Bronchial epithelial cell (primary cell): Measurements from ENCODE around the gene PRDM15. TPM values are rescaled to one million over a fixed set of nuclear protein-coding genes. Genes with fewer than 3 reads are reported as not detected.

ENCODE experiments used
- DNase-seq: peaks from one replicate; pipeline ENCODE4 v3.0.0-alpha.2; 2010; ENCODE audit warnings: low read depth
- FAIRE-seq: peaks from 2 replicates; lab custom pipeline; 2011; peaks lifted over from hg19 to GRCh38; lab: Jason Lieb, UNC
- H3K27me3 ChIP-seq: 2 replicates; pipeline ENCODE4 v1.5.1; 2011; ENCODE audit warnings: low read length; ENCODE audit not compliant: control insufficient read depth, insufficient read depth
- H3K36me3 ChIP-seq: 2 replicates; pipeline ENCODE4 v1.5.1; 2011; ENCODE audit warnings: low read length; ENCODE audit not compliant: control insufficient read depth, insufficient read depth
- H3K4me3 ChIP-seq: 2 replicates; pipeline ENCODE4 v1.5.1; 2011; ENCODE audit warnings: mild to moderate bottlenecking, low read depth, low read length, control low read depth
- total RNA-seq: library from RNA; depleted of rRNA; stranded (reverse); fragments of >200 nt; gene quantifications from 2 replicates; pipeline ENCODE4 v1.2.1, GENCODE V29; 2014
- TF ChIP-seq, protein P1 (sequence below): IDR thresholded peaks from 2 replicates; pipeline ENCODE4 v1.5.1; 2011; ENCODE audit warnings: mild to moderate bottlenecking, moderate library complexity, low read length, control low read depth, inconsistent platforms; ENCODE audit not compliant: insufficient read depth, severe bottlenecking

PRDM15 gene
- total RNA-seq, 1 donor from 2014 or later, result 6.1 TPM

DNA sequence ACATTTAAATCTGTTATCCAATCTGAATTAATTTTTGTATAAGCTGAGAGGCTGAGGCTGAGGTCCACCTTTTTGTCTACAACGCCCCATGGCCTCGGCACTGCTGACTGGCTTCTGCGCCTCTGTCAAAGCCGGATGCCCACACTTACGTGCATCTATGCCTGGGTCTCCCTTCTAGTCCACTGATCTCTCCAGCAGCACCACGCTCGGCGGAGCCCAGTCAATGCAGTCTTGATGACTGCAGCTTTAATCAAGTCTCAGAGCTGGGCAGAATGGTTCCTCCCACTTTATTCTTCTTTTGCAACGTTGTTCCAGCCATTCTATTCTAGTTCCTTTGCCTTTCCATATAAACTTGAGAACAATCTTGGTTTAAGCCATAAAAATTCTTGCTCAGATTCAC lies 9.4 kb downstream of the PRDM15 start:
- TF ChIP-seq, protein P1, sequence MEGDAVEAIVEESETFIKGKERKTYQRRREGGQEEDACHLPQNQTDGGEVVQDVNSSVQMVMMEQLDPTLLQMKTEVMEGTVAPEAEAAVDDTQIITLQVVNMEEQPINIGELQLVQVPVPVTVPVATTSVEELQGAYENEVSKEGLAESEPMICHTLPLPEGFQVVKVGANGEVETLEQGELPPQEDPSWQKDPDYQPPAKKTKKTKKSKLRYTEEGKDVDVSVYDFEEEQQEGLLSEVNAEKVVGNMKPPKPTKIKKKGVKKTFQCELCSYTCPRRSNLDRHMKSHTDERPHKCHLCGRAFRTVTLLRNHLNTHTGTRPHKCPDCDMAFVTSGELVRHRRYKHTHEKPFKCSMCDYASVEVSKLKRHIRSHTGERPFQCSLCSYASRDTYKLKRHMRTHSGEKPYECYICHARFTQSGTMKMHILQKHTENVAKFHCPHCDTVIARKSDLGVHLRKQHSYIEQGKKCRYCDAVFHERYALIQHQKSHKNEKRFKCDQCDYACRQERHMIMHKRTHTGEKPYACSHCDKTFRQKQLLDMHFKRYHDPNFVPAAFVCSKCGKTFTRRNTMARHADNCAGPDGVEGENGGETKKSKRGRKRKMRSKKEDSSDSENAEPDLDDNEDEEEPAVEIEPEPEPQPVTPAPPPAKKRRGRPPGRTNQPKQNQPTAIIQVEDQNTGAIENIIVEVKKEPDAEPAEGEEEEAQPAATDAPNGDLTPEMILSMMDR, result no peak
- Histone ChIP-seq H3K27me3 (no peaks in the 10 kb centered on the region), H3K4me3 (no peak overlapping the region), H3K36me3 (peaks cover 2% of the 10 kb centered on the region)
- no peak for FAIRE-seq
- DNase-seq, result no peak

DNA sequence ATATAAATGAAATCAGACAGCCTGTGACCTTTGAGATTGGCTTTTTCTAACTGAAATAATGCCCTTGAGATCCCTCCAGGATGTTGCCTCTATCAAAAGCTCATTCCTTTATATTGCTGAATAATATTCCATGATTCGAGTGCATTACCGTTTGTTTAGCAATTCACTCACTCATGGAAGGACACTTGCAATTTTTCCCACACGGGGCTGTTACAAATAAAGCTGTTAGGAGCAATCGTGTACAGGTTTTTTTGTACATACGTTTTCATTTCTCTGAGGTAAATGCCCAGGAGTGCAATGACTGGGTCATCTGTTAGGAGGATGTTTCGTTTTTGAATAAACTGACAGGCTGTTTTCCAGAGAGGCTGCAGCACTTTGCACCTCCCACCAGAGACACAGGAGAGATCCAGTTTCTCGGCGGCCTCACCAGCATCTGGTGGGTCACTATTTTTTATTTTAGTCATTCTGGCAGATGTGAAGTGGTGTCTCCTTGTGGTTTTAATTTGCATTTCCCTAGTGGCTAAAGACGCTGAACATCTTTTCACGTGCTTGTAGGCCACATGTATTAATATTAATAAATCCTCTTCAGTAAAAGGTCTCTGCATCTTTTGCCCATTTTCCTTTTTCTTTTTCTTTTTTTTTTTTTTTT lies 11.0 kb downstream of the PRDM15 start:
- TF ChIP-seq, protein P1, result no peak
- Histone ChIP-seq H3K27me3 (no peaks in the 10 kb centered on the region), H3K36me3 (peaks cover 2% of the 10 kb centered on the region), H3K4me3 (no peak overlapping the region)
- DNase-seq (no peak), FAIRE-seq (no peak)

DNA sequence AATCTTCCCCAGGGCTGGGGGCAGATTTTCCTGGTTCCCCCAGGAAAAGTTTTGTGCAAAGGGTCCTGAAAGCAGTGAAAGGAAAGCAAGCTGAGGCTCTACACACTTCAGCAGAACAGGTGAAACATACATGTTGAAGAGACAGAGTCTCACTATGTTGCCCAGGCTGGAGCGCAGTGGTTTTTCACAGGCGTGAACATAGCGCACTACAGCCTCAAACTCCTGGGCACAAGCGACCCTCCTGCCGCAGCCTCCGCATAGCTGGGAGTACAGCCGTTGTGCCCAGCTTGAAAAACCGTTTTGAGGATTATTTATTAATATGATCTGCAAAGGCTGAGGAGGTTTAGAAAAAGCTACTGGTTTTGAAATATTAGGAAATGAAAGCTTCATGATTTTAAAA lies 11.8 kb downstream of the PRDM15 start:
- FAIRE-seq (no peak), DNase-seq (no peak)
- no peaks in the 10 kb centered on the region for H3K27me3 ChIP-seq
- no peak overlapping the region for H3K4me3 ChIP-seq
- TF ChIP-seq, protein P1, result no peak
- H3K36me3 ChIP-seq, result peaks cover 2% of the 10 kb centered on the region

DNA sequence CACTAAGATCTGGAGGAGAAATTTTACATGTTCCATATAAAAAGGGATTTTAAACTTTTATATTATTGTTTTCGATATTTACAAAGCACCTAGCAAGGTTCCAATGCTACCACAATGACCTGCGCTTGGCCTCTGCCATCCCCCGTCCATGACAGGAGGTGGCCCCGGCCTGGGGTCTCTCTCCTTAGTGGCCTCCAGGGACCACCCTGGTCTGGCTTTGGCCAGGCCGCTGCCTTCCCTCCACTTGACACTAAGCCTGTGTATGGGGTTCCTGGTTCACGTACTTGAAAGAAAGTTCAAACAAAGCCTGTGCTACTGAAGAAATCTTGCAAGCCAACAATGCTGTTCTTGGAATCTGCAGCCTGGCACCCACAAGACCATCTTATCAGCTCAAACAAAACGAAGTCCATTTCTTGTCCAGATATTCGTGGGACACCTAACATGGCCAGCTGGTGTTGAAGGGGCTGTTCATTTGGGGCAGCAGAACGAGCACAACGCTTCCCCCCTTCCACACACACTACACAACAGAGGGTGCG lies 12.8 kb downstream of the PRDM15 start:
- FAIRE-seq, result no peak

DNA sequence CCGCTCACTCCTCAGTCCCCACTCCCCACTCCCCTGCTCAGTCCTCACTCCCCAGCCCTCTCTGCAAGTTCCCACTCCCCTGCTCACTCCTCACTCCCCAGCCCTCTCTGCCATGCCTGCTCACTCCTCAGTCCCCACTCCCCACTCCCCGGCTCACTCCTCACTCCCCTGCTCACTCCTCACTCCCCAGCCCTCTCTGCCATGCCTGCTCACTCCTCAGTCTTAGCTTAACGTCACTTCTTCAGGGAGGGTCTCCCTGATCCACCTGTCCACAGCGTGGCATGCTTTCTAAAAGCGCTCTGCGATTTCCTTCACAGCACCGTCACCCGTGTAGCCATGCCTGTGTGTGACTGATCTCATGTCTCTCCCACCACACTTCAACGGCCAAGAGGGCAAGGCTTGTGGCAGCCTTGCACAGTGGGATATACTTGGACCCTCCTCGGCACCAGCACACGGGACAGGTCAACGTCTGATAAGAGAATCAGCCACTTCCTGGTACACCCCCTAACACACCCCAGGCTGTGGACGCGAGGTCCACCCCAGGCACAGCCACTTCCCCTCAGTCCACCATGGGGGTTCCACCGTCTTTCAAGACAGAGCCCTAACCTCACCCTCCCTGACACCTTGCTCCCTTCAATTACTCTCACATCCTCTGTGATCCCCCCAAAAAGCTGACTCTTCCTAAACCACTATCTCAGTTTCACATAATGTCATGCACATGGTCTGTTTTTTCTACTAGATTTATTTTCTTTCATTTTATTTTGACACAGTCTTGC lies 14.0 kb downstream of the PRDM15 start:
- DNase-seq (no peak), FAIRE-seq (no peak)
- TF ChIP-seq, protein P1, result no peak
- H3K4me3 ChIP-seq, result no peak overlapping the region
- no peaks in the 10 kb centered on the region for H3K27me3 ChIP-seq
- no peaks in the 10 kb centered on the region for H3K36me3 ChIP-seq

More for the DNA sequence above, 12.8 kb downstream of the PRDM15 start:
- Histone ChIP-seq H3K4me3 (no peak overlapping the region), H3K27me3 (no peaks in the 10 kb centered on the region), H3K36me3 (peaks cover under 1% of the 10 kb centered on the region)
- DNase-seq, result no peak
- TF ChIP-seq, protein P1, result no peak
